ENCODE results near the gene ST3GAL6. TPM values are rescaled to one million over a fixed set of nuclear protein-coding genes. Genes with fewer than 3 reads are reported as not detected.

ST3GAL6 gene
- total RNA-seq, 1 donor from 2014 or later: 52.5 TPM

- peaks cover 11% of the 10 kb centered on the region for H3K4me1 ChIP-seq
- intact Hi-C loops (cut with micrococcal nuclease): no loop called here
- H3K36me3 ChIP-seq: peaks cover 11% of the 10 kb centered on the region
- no peak for DNase-seq
- no peaks in the 10 kb centered on the region for H3K27me3 ChIP-seq (ENCODE audit: low read depth)
- peaks cover 4% of the 10 kb centered on the region for H3K9me3 ChIP-seq (replicated peaks)
- H3K4me3 ChIP-seq: no peak overlapping the region
- TF ChIP-seq, protein P1, sequence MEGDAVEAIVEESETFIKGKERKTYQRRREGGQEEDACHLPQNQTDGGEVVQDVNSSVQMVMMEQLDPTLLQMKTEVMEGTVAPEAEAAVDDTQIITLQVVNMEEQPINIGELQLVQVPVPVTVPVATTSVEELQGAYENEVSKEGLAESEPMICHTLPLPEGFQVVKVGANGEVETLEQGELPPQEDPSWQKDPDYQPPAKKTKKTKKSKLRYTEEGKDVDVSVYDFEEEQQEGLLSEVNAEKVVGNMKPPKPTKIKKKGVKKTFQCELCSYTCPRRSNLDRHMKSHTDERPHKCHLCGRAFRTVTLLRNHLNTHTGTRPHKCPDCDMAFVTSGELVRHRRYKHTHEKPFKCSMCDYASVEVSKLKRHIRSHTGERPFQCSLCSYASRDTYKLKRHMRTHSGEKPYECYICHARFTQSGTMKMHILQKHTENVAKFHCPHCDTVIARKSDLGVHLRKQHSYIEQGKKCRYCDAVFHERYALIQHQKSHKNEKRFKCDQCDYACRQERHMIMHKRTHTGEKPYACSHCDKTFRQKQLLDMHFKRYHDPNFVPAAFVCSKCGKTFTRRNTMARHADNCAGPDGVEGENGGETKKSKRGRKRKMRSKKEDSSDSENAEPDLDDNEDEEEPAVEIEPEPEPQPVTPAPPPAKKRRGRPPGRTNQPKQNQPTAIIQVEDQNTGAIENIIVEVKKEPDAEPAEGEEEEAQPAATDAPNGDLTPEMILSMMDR (IDR thresholded peaks at IDR 0.05; ENCODE audit: borderline replicate concordance): no peak
- no peak overlapping the region for H3K27ac ChIP-seq (replicated peaks)
Measured at GRCh38 chr3:98843266-98843959, 80.3 kb downstream of the ST3GAL6 start.

Other genes starting within 250 kb of the ST3GAL6 start
- gene CLDND1, start 240.4 kb upstream of the ST3GAL6 start, total RNA-seq: 69.9 TPM
- not detected for gene GPR15, start 231.4 kb upstream of the ST3GAL6 start, total RNA-seq
- gene CPOX, start 169.7 kb upstream of the ST3GAL6 start, total RNA-seq: 12.8 TPM
- gene DCBLD2, start 138.4 kb downstream of the ST3GAL6 start, total RNA-seq: 33.7 TPM

All from left ventricle myocardium inferior (tissue), 1 donor.